NCI-H2029 treated with DMSO at 0.1 percent for 48 hours (cell line): ENCODE results near the gene KRTAP10-11.

Experiments
- DNase-seq: peaks from one replicate; lab custom pipeline; 2025; lab: John Stamatoyannopoulos, UW

KRTAP10-11 gene

GRCh38 chr21:44695184-44695583 is 49.0 kb downstream of the KRTAP10-11 start:
- DNase-seq = no peak

- no peak for DNase-seq
These were observed 49.4 kb downstream of the KRTAP10-11 start for GRCh38 chr21:44695641-44696040.

- no peak for DNase-seq
These were observed 50.4 kb downstream of the KRTAP10-11 start for GRCh38 chr21:44696572-44696971.
